H1 (cell line): Measurements from ENCODE around the gene HIBCH. TPM values are rescaled to one million over a fixed set of nuclear protein-coding genes. Genes with fewer than 3 reads are reported as not detected.

ENCODE experiments used
- CHD2 ChIP-seq: IDR thresholded peaks from 2 replicates; pipeline ENCODE4 v1.6.1; 2012; ENCODE audit warnings: low read length, improper control_type of control experiment
- EGR1 ChIP-seq: IDR thresholded peaks from 2 replicates; pipeline ENCODE4 v1.6.1; 2011; ENCODE audit warnings: low read depth, low read length, borderline replicate concordance
- HDAC2 ChIP-seq, 2 experiments: fragments of 300-600 bp in 1 of 2; sonication (generic) in 1 of 2; IDR thresholded peaks; 2 replicates each; pipeline ENCODE4 v1.6.1; 2011 to 2012; ENCODE audit warnings: low read depth in 2 of 2, low read length in 2 of 2, mild to moderate bottlenecking in 2 of 2, moderate library complexity in 2 of 2, borderline replicate concordance in 1 of 2, inconsistent platforms in 1 of 2
- RBBP5 ChIP-seq: IDR thresholded peaks from 2 replicates; pipeline ENCODE4 v1.7.1; 2012; ENCODE audit warnings: low read depth, mild to moderate bottlenecking, inconsistent platforms, low read length, moderate library complexity, borderline replicate concordance
- SIN3A ChIP-seq, 2 experiments: IDR thresholded peaks in 1 of 2; conservative IDR thresholded peaks in 1 of 2; 2 replicates each; pipeline ENCODE4 v1.6.1; 2011 to 2012; ENCODE audit warnings: low read length in 2 of 2, improper control_type of control experiment in 1 of 2, low read depth in 1 of 2, mild to moderate bottlenecking in 1 of 2
- YY1 ChIP-seq: IDR thresholded peaks from 2 replicates; pipeline ENCODE4 v1.6.1; 2011; ENCODE audit warnings: low read depth, mild to moderate bottlenecking, low read length
- polyA plus RNA-seq, 7 experiments: library from polyadenylated mRNA; depleted of rRNA in 3 of 7; stranded (reverse) in 5 of 7; unstranded in 2 of 7; fragments of >200 nt in 5 of 7; fragments of 200-250 nt in 2 of 7; gene quantifications; 1 replicate in 5 of 7; 2 replicates in 1 of 7; 4 replicates in 1 of 7; pipeline versions ENCODE4 v1.2.1 to v1.2.3, GENCODE V29; 2011 to 2013; ENCODE audit warnings: missing spikeins in 2 of 7, mixed read lengths in 2 of 7
- total RNA-seq: library from RNA; stranded (reverse); fragmentation: NEBNext Ultra II Directional; extraction: Animal tissue kit (Norgen Biotek cat#: 25700); gene quantifications from 2 replicates; pipeline ENCODE4 v1.2.1, GENCODE V29; 2021

HIBCH gene
- total and polyA plus RNA-seq, 2 of the 8 experiments (the other 6 are each of a cell fraction or from before 2014, with no cell fraction given), result 7.5 to 31.8 TPM

- TF ChIP-seq EGR1 (no peak), CHD2 (no peak), RBBP5 (no peak), SIN3A (conservative IDR thresholded peaks at IDR 0.05 in 1 of 2, IDR thresholded peaks at IDR 0.05 in 1 of 2; ENCODE audit: low read depth in 1 of 2, low read length in 2 of 2) (no peak), HDAC2 (IDR thresholded peaks at IDR 0.05; ENCODE audit: borderline replicate concordance in 1 of 2, low read depth in 2 of 2, low read length in 2 of 2) (no peak), YY1 (no peak)
Observed at GRCh38 chr2:190315273-190315672, 4.4 kb downstream of the HIBCH start (continued).
